Epithelial cell of prostate (primary cell): ENCODE measurements around the gene SMG6.

ENCODE experiments used
- DNase-seq: peaks from one replicate; pipeline ENCODE4 v3.0.0-alpha.2; 2011; ENCODE audit warnings: low read depth, low spot score
- H3K27ac ChIP-seq: fragments of 450-650 bp; 2 replicates; pipeline ENCODE4 v1.5.1; 2017; ENCODE audit warnings: mild to moderate bottlenecking

The SMG6 gene

GRCh38 chr17:2068031-2068518 is 235.5 kb downstream of the SMG6 start:
- no peak for DNase-seq
- H3K27ac ChIP-seq, result peak overlapping the region; percentile 36

GRCh38 chr17:2067608-2068024 is 236.0 kb downstream of the SMG6 start:
- H3K27ac ChIP-seq, result no peak overlapping the region
- DNase-seq, result no peak

DNA sequence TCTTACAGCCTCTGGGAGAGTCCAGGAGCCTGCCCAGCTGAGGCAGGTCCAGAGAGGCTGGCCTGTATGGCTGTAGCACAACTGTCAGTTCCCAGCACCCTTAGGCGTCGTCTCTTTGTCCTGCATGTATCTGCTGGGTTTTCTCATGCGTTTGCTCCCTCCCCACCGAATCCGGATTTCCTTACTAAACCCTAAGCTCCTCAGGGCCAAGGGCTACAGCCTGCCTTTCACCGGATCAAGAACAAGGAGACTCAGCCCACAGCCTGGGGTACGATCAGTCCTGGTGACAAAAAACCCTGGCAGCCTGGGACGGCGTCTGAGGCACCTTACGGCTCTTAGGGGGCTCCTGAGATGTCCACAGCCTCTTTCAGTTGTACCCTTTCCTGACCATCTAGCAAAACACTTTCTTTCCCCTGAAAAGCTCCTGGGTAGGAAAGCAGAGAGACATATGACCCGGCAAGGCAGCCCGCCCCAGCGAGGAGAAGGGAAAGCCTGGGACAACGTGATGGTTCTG is 236.5 kb downstream of the SMG6 start:
- H3K27ac ChIP-seq, result no peak overlapping the region
- DNase-seq, result no peak

DNA sequence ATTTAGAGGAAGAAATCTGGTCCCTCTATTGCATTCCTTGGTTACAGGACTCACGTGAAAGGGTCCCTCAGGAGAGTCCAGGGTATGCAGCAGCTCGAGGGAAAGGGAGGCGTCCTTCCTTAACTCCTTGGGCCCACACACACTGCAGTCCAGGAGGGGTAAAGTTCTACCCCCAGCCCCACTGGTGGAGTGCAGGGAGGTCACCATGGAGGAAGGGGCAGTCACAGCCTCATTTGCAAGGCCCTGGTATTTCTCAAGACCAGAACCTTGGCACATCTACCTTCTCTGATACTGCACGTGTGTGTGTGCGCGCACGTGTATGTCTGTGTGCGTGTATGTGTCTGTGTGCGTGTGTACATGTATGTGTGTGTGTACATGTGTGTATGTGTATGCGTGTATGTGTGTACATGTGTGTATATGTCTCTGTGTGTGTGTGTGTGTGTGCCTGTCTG is 237.6 kb downstream of the SMG6 start:
- DNase-seq, result no peak
- H3K27ac ChIP-seq, result no peak overlapping the region

GRCh38 chr17:2064980-2065785 is 238.4 kb downstream of the SMG6 start:
- DNase-seq, result no peak
- H3K27ac ChIP-seq, result no peak overlapping the region

DNA sequence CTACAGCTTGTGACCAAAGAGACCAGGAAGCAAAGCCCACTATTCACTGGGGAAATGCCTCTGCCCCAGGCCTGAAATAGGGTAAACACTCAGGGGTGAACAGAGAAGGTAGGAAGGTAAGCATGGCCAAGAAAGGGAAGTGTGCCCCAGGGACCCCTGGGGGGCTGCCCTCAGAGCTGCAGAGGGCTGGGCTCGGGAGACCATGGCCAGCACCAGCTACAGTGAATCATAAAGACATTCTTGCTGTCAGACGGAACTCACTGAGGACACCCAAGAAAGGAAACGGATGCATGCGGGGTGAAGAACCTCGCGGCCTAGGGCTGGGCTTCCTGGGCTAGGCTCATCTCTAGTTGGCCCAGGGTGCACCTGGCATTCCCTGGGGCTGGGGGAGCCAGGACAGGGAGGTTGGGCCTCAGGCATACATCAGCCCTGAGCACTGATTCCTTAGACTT is 239.0 kb downstream of the SMG6 start:
- DNase-seq, result no peak
- H3K27ac ChIP-seq, result no peak overlapping the region

DNA sequence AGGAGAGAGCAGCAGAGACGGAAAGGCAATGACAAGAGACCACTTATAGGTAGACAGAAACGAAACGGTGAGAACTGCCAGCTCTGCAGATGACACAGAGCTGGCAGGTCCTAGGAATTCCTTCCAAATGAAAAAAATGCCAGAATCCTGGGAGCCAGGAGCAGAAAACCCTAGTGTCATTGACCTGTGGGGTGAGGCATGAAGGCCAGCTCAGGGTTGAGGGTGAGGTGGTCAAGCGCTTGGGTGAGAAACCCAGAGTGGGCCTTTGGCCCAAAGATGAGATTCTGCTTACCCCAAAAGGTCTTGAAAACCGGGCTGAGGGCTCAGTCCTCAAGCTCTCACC is 239.5 kb downstream of the SMG6 start:
- no peak overlapping the region for H3K27ac ChIP-seq
- no peak for DNase-seq

GRCh38 chr17:2063261-2064146 is 240.1 kb downstream of the SMG6 start:
- no peak overlapping the region for H3K27ac ChIP-seq
- DNase-seq, result no peak

- H3K27ac ChIP-seq, result no peak overlapping the region
- no peak for DNase-seq
Observed at GRCh38 chr17:2062571-2063183, 240.9 kb downstream of the SMG6 start.

GRCh38 chr17:2061441-2061958 is 242.1 kb downstream of the SMG6 start:
- DNase-seq, result no peak
- no peak overlapping the region for H3K27ac ChIP-seq

- H3K27ac ChIP-seq, result no peak overlapping the region
- DNase-seq, result no peak
Observed at GRCh38 chr17:2060681-2061440, 242.7 kb downstream of the SMG6 start.

- no peak for DNase-seq
- H3K27ac ChIP-seq, result no peak overlapping the region
Observed at GRCh38 chr17:2060385-2060658, 243.3 kb downstream of the SMG6 start.

DNA sequence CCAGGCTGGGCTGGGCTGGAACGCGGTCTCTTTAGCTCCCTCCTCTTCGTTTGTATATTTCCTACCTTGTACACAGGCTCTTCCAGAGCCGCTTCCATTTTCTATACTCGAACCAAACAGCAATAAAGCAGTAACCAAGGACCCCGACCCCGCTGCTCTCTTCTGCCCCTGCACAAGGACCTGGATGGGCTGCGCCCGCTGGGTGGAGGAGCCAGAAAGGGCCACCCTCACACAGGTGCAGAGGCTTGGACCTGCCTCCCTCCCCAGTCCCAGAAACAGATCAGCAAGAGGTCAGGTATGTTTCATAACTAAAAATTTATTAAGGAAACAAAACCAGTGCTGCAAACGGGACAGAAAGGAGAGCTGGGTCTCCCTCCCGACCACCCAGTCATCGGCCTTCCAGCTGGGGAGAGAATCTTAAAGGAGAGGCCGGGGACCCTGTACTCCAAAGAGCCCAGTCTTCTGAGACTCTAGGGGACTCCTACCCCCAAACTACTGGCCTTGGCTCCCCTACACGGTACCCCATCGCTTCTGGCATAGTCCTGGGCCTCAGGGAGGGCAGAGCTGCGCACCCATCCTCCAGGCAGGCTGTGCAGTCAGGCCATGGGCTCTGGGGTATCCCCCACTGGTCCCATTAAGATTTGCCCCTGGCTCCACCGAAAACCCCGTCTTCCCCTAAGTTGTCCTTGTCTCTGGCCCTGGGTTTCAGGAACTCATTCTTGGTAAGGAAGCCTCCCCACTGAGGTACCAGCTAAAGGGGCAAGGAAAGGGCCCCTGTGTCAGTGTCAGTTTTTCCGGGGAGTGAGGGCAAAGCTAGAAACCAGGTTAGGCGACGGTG is 243.8 kb downstream of the SMG6 start:
- no peak overlapping the region for H3K27ac ChIP-seq
- DNase-seq, result no peak

DNA sequence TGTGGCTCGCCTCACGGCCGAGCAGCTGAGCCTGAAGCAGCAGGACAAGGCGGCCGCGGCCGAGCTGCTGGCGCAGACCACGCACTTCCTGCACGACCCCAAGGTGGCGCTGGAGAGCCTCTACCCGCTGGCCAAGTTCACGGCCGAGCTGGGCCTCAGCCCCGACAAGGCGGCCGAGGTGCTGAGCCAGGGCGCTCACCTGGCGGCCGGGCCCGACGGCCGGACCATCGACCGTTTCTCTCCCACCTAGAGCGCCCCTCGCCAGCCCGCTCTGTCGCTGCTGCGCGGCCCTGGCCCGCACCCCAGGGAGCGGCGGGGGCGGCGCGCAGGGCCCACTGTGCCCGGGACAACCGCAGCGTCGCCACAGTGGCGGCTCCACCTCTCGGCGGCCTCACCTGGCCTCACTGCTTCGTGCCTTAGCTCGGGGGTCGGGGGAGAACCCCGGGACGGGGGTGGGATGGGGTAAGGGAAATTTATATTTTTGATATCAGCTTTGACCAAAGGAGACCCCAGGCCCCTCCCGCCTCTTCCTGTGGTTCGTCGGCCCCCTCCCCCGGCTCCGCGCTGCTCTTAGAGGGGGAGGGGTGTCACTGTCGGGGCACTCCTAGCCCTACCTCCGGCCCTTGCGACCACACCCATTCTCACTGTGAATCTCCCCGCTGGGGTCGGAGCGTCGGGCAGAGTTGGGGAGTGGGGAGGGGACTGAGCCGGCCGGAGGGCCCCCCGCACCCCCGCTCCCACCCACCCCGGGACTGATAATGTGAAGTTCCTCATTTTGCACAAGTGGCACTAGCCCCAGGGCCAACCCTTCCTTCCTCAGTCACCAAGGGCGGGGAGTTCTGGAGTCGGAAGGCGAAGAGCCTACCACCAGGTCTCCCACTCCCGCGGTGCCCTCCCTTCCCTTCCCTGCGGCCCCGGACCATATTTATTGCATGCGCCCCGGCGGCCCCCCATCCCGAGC is 244.7 kb downstream of the SMG6 start:
- H3K27ac ChIP-seq, result no peak overlapping the region

DNA sequence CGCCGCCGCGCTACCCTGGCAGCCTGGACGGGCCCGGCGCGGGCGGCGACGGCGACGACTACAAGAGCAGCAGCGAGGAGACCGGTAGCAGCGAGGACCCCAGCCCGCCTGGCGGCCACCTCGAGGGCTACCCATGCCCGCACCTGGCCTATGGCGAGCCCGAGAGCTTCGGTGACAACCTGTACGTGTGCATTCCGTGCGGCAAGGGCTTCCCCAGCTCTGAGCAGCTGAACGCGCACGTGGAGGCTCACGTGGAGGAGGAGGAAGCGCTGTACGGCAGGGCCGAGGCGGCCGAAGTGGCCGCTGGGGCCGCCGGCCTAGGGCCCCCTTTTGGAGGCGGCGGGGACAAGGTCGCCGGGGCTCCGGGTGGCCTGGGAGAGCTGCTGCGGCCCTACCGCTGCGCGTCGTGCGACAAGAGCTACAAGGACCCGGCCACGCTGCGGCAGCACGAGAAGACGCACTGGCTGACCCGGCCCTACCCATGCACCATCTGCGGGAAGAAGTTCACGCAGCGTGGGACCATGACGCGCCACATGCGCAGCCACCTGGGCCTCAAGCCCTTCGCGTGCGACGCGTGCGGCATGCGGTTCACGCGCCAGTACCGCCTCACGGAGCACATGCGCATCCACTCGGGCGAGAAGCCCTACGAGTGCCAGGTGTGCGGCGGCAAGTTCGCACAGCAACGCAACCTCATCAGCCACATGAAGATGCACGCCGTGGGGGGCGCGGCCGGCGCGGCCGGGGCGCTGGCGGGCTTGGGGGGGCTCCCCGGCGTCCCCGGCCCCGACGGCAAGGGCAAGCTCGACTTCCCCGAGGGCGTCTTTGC is 245.6 kb downstream of the SMG6 start:
- H3K27ac ChIP-seq, result no peak overlapping the region
- DNase-seq, result no peak

More for the DNA sequence above, 244.7 kb downstream of the SMG6 start:
- DNase-seq, result no peak

GRCh38 chr17:2057175-2057759 is 246.3 kb downstream of the SMG6 start:
- no peak for DNase-seq
- no peak overlapping the region for H3K27ac ChIP-seq
